SK-N-MC (cell line): ENCODE data around the gene ME2.

Experiments
- EZH2 ChIP-seq: fragments of 200-600 bp; sonication (generic); IDR thresholded peaks from one replicate; pipeline ENCODE4 v1.6.1; 2017; ENCODE audit warnings: antibody characterized with exemption
- FOXP2 ChIP-seq: optimal IDR thresholded peaks from 2 replicates; pipeline ENCODE3; 2011; ENCODE audit warnings: mild to moderate bottlenecking, moderate library complexity; ENCODE audit not compliant: insufficient read depth; ENCODE audit errors: extremely low read length, control extremely low read depth
- POLR2AphosphoS5 ChIP-seq: IDR thresholded peaks from 2 replicates; pipeline ENCODE4 v1.6.1; 2012; ENCODE audit warnings: mild to moderate bottlenecking, low read depth, low read length, borderline replicate concordance

DNA sequence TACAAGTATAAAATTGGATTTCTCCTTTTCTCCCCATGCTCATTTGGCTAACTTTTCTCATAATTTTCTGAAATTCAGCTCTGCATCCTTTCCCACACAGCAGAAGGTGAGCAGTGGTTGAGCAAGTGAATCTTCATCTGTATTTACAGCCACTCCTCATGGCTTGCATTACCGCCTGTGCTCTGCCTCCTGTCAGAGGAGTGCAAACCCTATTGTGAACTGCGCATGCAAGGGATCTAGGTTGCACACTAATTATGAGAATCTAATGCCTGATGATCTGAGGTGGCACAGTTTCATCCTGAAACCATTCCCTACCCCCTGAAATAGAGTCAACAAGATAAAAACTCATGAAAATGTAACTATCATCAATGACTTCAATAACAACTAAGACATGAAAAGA is 20.0 kb downstream of the ME2 start:
- no peak for TF ChIP-seq EZH2
- no peak for TF ChIP-seq POLR2AphosphoS5
- no peak for TF ChIP-seq FOXP2
